HepG2 (cell line): Measurements from ENCODE around the gene CAMK2A. TPM values are rescaled to one million over a fixed set of nuclear protein-coding genes. Genes with fewer than 3 reads are reported as not detected.

Source experiments
- ATAC-seq: fragments of 200-7000 bp; cut with Tn5 transposase; 3 replicates; pipeline ENCODE4 v1.9.1; 2020; ENCODE audit warnings: mild to moderate bottlenecking, moderate library complexity
- BruUV-seq: library from RNA; stranded (reverse); fragments of 400-500 nt; replicated peaks from 2 replicates; lab custom pipeline; 2021; lab: Mats Ljungman, UMichigan
- CTCF ChIA-PET: fragments of 300-600 bp; formaldehyde crosslinking; extraction: SDS; loops from one replicate; lab custom pipeline; 2021; ENCODE audit warnings: low total read pairs, inconsistent platforms, low intra/inter-chr PET ratio; lab: Yijun Ruan, JAX
- POLR2A ChIA-PET: fragments of 350-600 bp; sonication (Branson Sonifier 250); formaldehyde crosslinking; loops from one replicate; lab custom pipeline; 2020; ENCODE audit warnings: antibody characterized with exemption, inconsistent platforms; lab: Yijun Ruan, JAX
- DNase-seq: peaks from one replicate; pipeline ENCODE4 v3.0.0-alpha.2; 2015; ENCODE audit warnings: low spot score
- FAIRE-seq: peaks from 3 replicates; lab custom pipeline; 2011; peaks lifted over from hg19 to GRCh38; lab: Jason Lieb, UNC
- H2AFZ ChIP-seq: one replicate; pipeline ENCODE4 v1.6.1; 2011; ENCODE audit warnings: low read length, inconsistent platforms
- H3K27ac ChIP-seq: fragments of 300-600 bp; 3 replicates; pipeline ENCODE4 v1.8.0; 2011; ENCODE audit warnings: mixed run types, mild to moderate bottlenecking, mixed read lengths, low read length, inconsistent platforms; ENCODE audit not compliant: insufficient read depth; ENCODE audit errors: extremely low read length
- H3K27me3 ChIP-seq, 2 experiments: fragments of 200-600 bp in 1 of 2; 2 replicates in 1 of 2; 3 replicates in 1 of 2; pipeline versions ENCODE4 v1.6.0 to v1.8.0; 2011; ENCODE audit warnings: low read length in 2 of 2, mild to moderate bottlenecking in 2 of 2, moderate library complexity in 2 of 2, inconsistent platforms in 1 of 2; ENCODE audit not compliant: insufficient read depth in 2 of 2, control insufficient read depth in 1 of 2
- H3K36me3 ChIP-seq, 2 experiments: fragments of 200-600 bp in 1 of 2; replicated peaks in 1 of 2; 2 replicates in 1 of 2; 3 replicates in 1 of 2; pipeline versions ENCODE4 v1.5.1 to v1.8.0; 2011; ENCODE audit warnings: low read length in 2 of 2, inconsistent platforms in 1 of 2; ENCODE audit not compliant: insufficient read depth in 2 of 2, control insufficient read depth in 1 of 2
- H3K4me1 ChIP-seq: 2 replicates; pipeline ENCODE4 v1.5.1; 2012; ENCODE audit warnings: low read length, inconsistent platforms; ENCODE audit not compliant: insufficient read depth
- H3K4me2 ChIP-seq: 2 replicates; pipeline ENCODE4 v1.6.0; 2011; ENCODE audit warnings: low read depth, low read length, inconsistent platforms
- H3K4me3 ChIP-seq, 3 experiments: fragments of 200-600 bp in 1 of 3; sonication (generic), shearing (Covaris generic) in 1 of 3; replicated peaks in 1 of 3; 2 replicates each; pipeline ENCODE4 v1.5.1; 2011 to 2016; ENCODE audit warnings: low read length in 3 of 3, inconsistent platforms in 2 of 3, low read depth in 2 of 3, mild to moderate bottlenecking in 2 of 3, control low read depth in 1 of 3, mixed read lengths in 1 of 3; ENCODE audit not compliant: insufficient read depth in 1 of 3
- H3K79me2 ChIP-seq: one replicate; pipeline ENCODE4 v1.6.1; 2011; ENCODE audit warnings: low read length, inconsistent platforms; ENCODE audit not compliant: insufficient read depth
- H3K9ac ChIP-seq: 2 replicates; pipeline ENCODE4 v1.6.0; 2011; ENCODE audit warnings: mild to moderate bottlenecking, low read depth, low read length, inconsistent platforms; ENCODE audit not compliant: insufficient read depth
- H3K9me3 ChIP-seq: 2 replicates; pipeline ENCODE4 v1.5.1; 2012; ENCODE audit warnings: mild to moderate bottlenecking, low read length
- H4K20me1 ChIP-seq: 2 replicates; pipeline ENCODE4 v1.6.0; 2011; ENCODE audit warnings: inconsistent platforms, mild to moderate bottlenecking, low read length, moderate library complexity; ENCODE audit not compliant: insufficient read depth
- GATAD2A ChIP-seq: IDR thresholded peaks from 2 replicates; pipeline ENCODE4 v1.6.1; 2016
- HNF4A ChIP-seq: sonication (generic); formaldehyde crosslinking; IDR thresholded peaks from 2 replicates; pipeline ENCODE4 v1.4.0; 2020; ENCODE audit warnings: missing genetic modification reagents
- MZF1 ChIP-seq: sonication (generic); formaldehyde crosslinking; IDR thresholded peaks from 2 replicates; pipeline ENCODE4 v1.8.1; 2023; ENCODE audit warnings: mild to moderate bottlenecking, missing genetic modification reagents, borderline replicate concordance
- NFE2 ChIP-seq: sonication (generic); formaldehyde crosslinking; IDR thresholded peaks from 2 replicates; pipeline ENCODE4 v1.4.0; 2020; ENCODE audit warnings: missing genetic modification reagents
- RBAK ChIP-seq: sonication (generic); formaldehyde crosslinking; IDR thresholded peaks from 2 replicates; pipeline ENCODE4 v1.5.1; 2020; ENCODE audit warnings: mild to moderate bottlenecking, missing genetic modification reagents
- SALL1 ChIP-seq: sonication (generic); formaldehyde crosslinking; IDR thresholded peaks from 2 replicates; pipeline ENCODE4 v1.8.0; 2022; ENCODE audit warnings: mild to moderate bottlenecking, missing genetic modification reagents
- SMC3 ChIP-seq: IDR thresholded peaks from 2 replicates; pipeline ENCODE4 v1.6.1; 2011; ENCODE audit warnings: low read length, improper control_type of control experiment
- TARDBP ChIP-seq: sonication (generic); formaldehyde crosslinking; IDR thresholded peaks from 2 replicates; pipeline ENCODE4 v1.8.0; 2022; ENCODE audit warnings: mild to moderate bottlenecking, missing genetic modification reagents
- ZNF17 ChIP-seq: sonication (generic); formaldehyde crosslinking; IDR thresholded peaks from 2 replicates; pipeline ENCODE4 v1.5.0; 2020; ENCODE audit warnings: mild to moderate bottlenecking, missing genetic modification reagents
- ZNF256 ChIP-seq: sonication (generic); formaldehyde crosslinking; conservative IDR thresholded peaks from 2 replicates; pipeline ENCODE4 v1.4.0; 2020; ENCODE audit warnings: missing genetic modification reagents
- ZNF503 ChIP-seq: sonication (generic); formaldehyde crosslinking; IDR thresholded peaks from 2 replicates; pipeline ENCODE4 v1.4.0; 2020; ENCODE audit warnings: missing genetic modification reagents
- ZNF570 ChIP-seq: sonication (generic); formaldehyde crosslinking; IDR thresholded peaks from 2 replicates; pipeline ENCODE4 v1.4.0; 2020; ENCODE audit warnings: mild to moderate bottlenecking, missing genetic modification reagents, borderline replicate concordance
- ZNF747 ChIP-seq: sonication (generic); formaldehyde crosslinking; IDR thresholded peaks from 2 replicates; pipeline ENCODE4 v1.8.1; 2023; ENCODE audit warnings: missing genetic modification reagents, mild to moderate bottlenecking, borderline replicate concordance
- ZNF775 ChIP-seq: sonication (generic); formaldehyde crosslinking; IDR thresholded peaks from 2 replicates; pipeline ENCODE4 v1.4.0; 2020; ENCODE audit warnings: missing genetic modification reagents, mild to moderate bottlenecking, moderate library complexity, borderline replicate concordance
- ZSCAN29 ChIP-seq: sonication (generic); formaldehyde crosslinking; conservative IDR thresholded peaks from 2 replicates; pipeline ENCODE4 v1.4.0; 2020; ENCODE audit warnings: mild to moderate bottlenecking, missing genetic modification reagents
- ZSCAN30 ChIP-seq: sonication (generic); formaldehyde crosslinking; IDR thresholded peaks from 2 replicates; pipeline ENCODE4 v1.5.0; 2020; ENCODE audit warnings: mild to moderate bottlenecking, missing genetic modification reagents
- WGBS: methylation state at CpG from one replicate; pipeline ENCODE4 v1.1.6; 2017; ENCODE audit warnings: low lambda C conversion rate; 5-methylcytosine and 5-hydroxymethylcytosine counted together
- in situ Hi-C: cut with HindIII; loops from 2 replicates; pipeline ENCODE4 v1.10.0; 2017; ENCODE audit warnings: low pct_unique_long_range_greater_than_20kb; ENCODE audit not compliant: extremely low pct_ligation_motif_present
- intact Hi-C: fragments of 100-400 bp; cut with micrococcal nuclease; formaldehyde crosslinking; loops from one replicate; pipeline ENCODE4 v1.10.0; 2022; ENCODE audit not compliant: unreplicated experiment
- polyA plus RNA-seq, 8 experiments: library from polyadenylated mRNA; depleted of rRNA in 3 of 8; stranded (reverse) in 7 of 8; unstranded in 1 of 8; fragments of >200 nt; fragmentation: Illumina TruSeq in 4 of 8; extraction: Trizol in 4 of 8; gene quantifications; 2 replicates each; pipeline versions ENCODE4 v1.2.1 to v1.2.3, GENCODE V29; 2011 to 2016; ENCODE audit warnings: low read depth in 4 of 8, missing spikeins in 1 of 8, mixed read lengths in 1 of 8; ENCODE audit not compliant: insufficient read depth in 1 of 8
- total RNA-seq, 5 experiments: library from RNA; depleted of rRNA; stranded (reverse); fragments of >200 nt; fragmentation: Illumina TruSeq; extraction: Trizol; gene quantifications; 2 replicates each; pipeline ENCODE4 v1.2.3, GENCODE V29; 2016; ENCODE audit warnings: low read depth in 1 of 5

The CAMK2A gene
- total and polyA plus RNA-seq, 2 of the 13 experiments (the other 11 are each of a cell fraction or from before 2014, with no cell fraction given): 0.11 TPM; not detected in 1

- POLR2A ChIA-PET: interaction anchor here (0.7 kb wide), 1 partner anchor 359 kb away, joined by 3 read pairs; no protein-coding TSS in a partner anchor
- no peak for ATAC-seq
- Histone ChIP-seq H2AFZ (no peak overlapping the region), H3K4me1 (peaks cover 67% of the 10 kb centered on the region), H3K36me3 (no peaks in the 10 kb centered on the region), H3K9me3 (no peaks in the 10 kb centered on the region), H3K4me3 (no peak overlapping the region), H3K27me3 (no peaks in the 10 kb centered on the region), H3K9ac (no peak overlapping the region), H3K4me2 (no peak overlapping the region), H4K20me1 (no peaks in the 10 kb centered on the region), H3K79me2 (no peaks in the 10 kb centered on the region), H3K27ac (no peak overlapping the region)
- in situ Hi-C loops: no loop called here
- BruUV-seq: no TSS peak
- WGBS: 89% methylated on average over 6 of the region's 6 CpGs
- intact Hi-C loops: no loop called here
- no peak for DNase-seq
- CTCF ChIA-PET: no interaction called here
- no peak for TF ChIP-seq ZNF17
- no peak for TF ChIP-seq ZNF256
- TF ChIP-seq NFE2 (CRISPR knock-in tag): no peak
- TF ChIP-seq SALL1 (CRISPR knock-in tag): no peak
- no peak for TF ChIP-seq GATAD2A (CRISPR knock-in tag)
- no peak for TF ChIP-seq MZF1
- no peak for TF ChIP-seq ZSCAN29 (CRISPR knock-in tag)
- no peak for TF ChIP-seq ZNF570 (CRISPR knock-in tag)
- TF ChIP-seq ZSCAN30 (CRISPR knock-in tag): no peak
- TF ChIP-seq ZNF775 (CRISPR knock-in tag): no peak
- TF ChIP-seq ZNF503: no peak
- TF ChIP-seq SMC3: no peak
- TF ChIP-seq ZNF747 (CRISPR knock-in tag): no peak
- no peak for TF ChIP-seq TARDBP
- TF ChIP-seq RBAK (CRISPR knock-in tag): no peak
- TF ChIP-seq HNF4A (CRISPR knock-in tag): no peak
- no peak for FAIRE-seq
Observed at GRCh38 chr5:150312518-150312917, 22.9 kb upstream of the CAMK2A start.
